HepG2 (cell line): ENCODE results near the gene RBBP8NL. TPM values are rescaled to one million over a fixed set of nuclear protein-coding genes. Genes with fewer than 3 reads are reported as not detected.

Experiments
- ATAC-seq: fragments of 200-7000 bp; cut with Tn5 transposase; 3 replicates; pipeline ENCODE4 v1.9.1; 2020; ENCODE audit warnings: mild to moderate bottlenecking, moderate library complexity
- BruUV-seq: library from RNA; stranded (reverse); fragments of 400-500 nt; replicated peaks from 2 replicates; lab custom pipeline; 2021; lab: Mats Ljungman, UMichigan
- CTCF ChIA-PET: fragments of 300-600 bp; formaldehyde crosslinking; extraction: SDS; loops from one replicate; lab custom pipeline; 2021; ENCODE audit warnings: low total read pairs, inconsistent platforms, low intra/inter-chr PET ratio; lab: Yijun Ruan, JAX
- POLR2A ChIA-PET: fragments of 350-600 bp; sonication (Branson Sonifier 250); formaldehyde crosslinking; loops from one replicate; lab custom pipeline; 2020; ENCODE audit warnings: antibody characterized with exemption, inconsistent platforms; lab: Yijun Ruan, JAX
- DNase-seq: peaks from one replicate; pipeline ENCODE4 v3.0.0-alpha.2; 2015; ENCODE audit warnings: low spot score
- FAIRE-seq: peaks from 3 replicates; lab custom pipeline; 2011; peaks lifted over from hg19 to GRCh38; lab: Jason Lieb, UNC
- H2AFZ ChIP-seq: one replicate; pipeline ENCODE4 v1.6.1; 2011; ENCODE audit warnings: low read length, inconsistent platforms
- H3K27ac ChIP-seq: fragments of 300-600 bp; 3 replicates; pipeline ENCODE4 v1.8.0; 2011; ENCODE audit warnings: mixed run types, mild to moderate bottlenecking, mixed read lengths, low read length, inconsistent platforms; ENCODE audit not compliant: insufficient read depth; ENCODE audit errors: extremely low read length
- H3K27me3 ChIP-seq, 2 experiments: fragments of 200-600 bp in 1 of 2; 2 replicates in 1 of 2; 3 replicates in 1 of 2; pipeline versions ENCODE4 v1.6.0 to v1.8.0; 2011; ENCODE audit warnings: low read length in 2 of 2, mild to moderate bottlenecking in 2 of 2, moderate library complexity in 2 of 2, inconsistent platforms in 1 of 2; ENCODE audit not compliant: insufficient read depth in 2 of 2, control insufficient read depth in 1 of 2
- H3K36me3 ChIP-seq, 2 experiments: fragments of 200-600 bp in 1 of 2; replicated peaks in 1 of 2; 2 replicates in 1 of 2; 3 replicates in 1 of 2; pipeline versions ENCODE4 v1.5.1 to v1.8.0; 2011; ENCODE audit warnings: low read length in 2 of 2, inconsistent platforms in 1 of 2; ENCODE audit not compliant: insufficient read depth in 2 of 2, control insufficient read depth in 1 of 2
- H3K4me1 ChIP-seq: 2 replicates; pipeline ENCODE4 v1.5.1; 2012; ENCODE audit warnings: low read length, inconsistent platforms; ENCODE audit not compliant: insufficient read depth
- H3K4me2 ChIP-seq: 2 replicates; pipeline ENCODE4 v1.6.0; 2011; ENCODE audit warnings: low read depth, low read length, inconsistent platforms
- H3K4me3 ChIP-seq, 3 experiments: fragments of 200-600 bp in 1 of 3; sonication (generic), shearing (Covaris generic) in 1 of 3; replicated peaks in 1 of 3; 2 replicates each; pipeline ENCODE4 v1.5.1; 2011 to 2016; ENCODE audit warnings: low read length in 3 of 3, inconsistent platforms in 2 of 3, low read depth in 2 of 3, mild to moderate bottlenecking in 2 of 3, control low read depth in 1 of 3, mixed read lengths in 1 of 3; ENCODE audit not compliant: insufficient read depth in 1 of 3
- H3K79me2 ChIP-seq: one replicate; pipeline ENCODE4 v1.6.1; 2011; ENCODE audit warnings: low read length, inconsistent platforms; ENCODE audit not compliant: insufficient read depth
- H3K9ac ChIP-seq: 2 replicates; pipeline ENCODE4 v1.6.0; 2011; ENCODE audit warnings: mild to moderate bottlenecking, low read depth, low read length, inconsistent platforms; ENCODE audit not compliant: insufficient read depth
- H3K9me3 ChIP-seq: 2 replicates; pipeline ENCODE4 v1.5.1; 2012; ENCODE audit warnings: mild to moderate bottlenecking, low read length
- H4K20me1 ChIP-seq: 2 replicates; pipeline ENCODE4 v1.6.0; 2011; ENCODE audit warnings: inconsistent platforms, mild to moderate bottlenecking, low read length, moderate library complexity; ENCODE audit not compliant: insufficient read depth
- AKAP8 ChIP-seq: sonication (generic); formaldehyde crosslinking; IDR thresholded peaks from 2 replicates; pipeline ENCODE4 v1.5.1; 2020; ENCODE audit warnings: mild to moderate bottlenecking, missing genetic modification reagents
- ARNTL ChIP-seq: sonication (generic); formaldehyde crosslinking; IDR thresholded peaks from 2 replicates; pipeline ENCODE4 v1.4.0; 2020; ENCODE audit warnings: mild to moderate bottlenecking, missing genetic modification reagents
- GTF2F1 ChIP-seq: fragments of 150-350 bp; IDR thresholded peaks from 2 replicates; pipeline ENCODE4 v1.6.1; 2014; ENCODE audit warnings: low read length
- IKZF5 ChIP-seq: IDR thresholded peaks from 2 replicates; pipeline ENCODE4 v1.6.1; 2018; ENCODE audit warnings: missing genetic modification reagents, mild to moderate bottlenecking, missing compliant biosample characterization
- PAXIP1 ChIP-seq: sonication (generic); formaldehyde crosslinking; conservative IDR thresholded peaks from 2 replicates; pipeline ENCODE4 v1.4.0; 2020; ENCODE audit warnings: mild to moderate bottlenecking, missing genetic modification reagents, moderate library complexity
- REXO4 ChIP-seq: sonication (generic); formaldehyde crosslinking; IDR thresholded peaks from 2 replicates; pipeline ENCODE4 v1.8.0; 2022; ENCODE audit warnings: missing genetic modification reagents, mild to moderate bottlenecking, borderline replicate concordance
- RFX1 ChIP-seq: fragments of 450-650 bp; IDR thresholded peaks from 2 replicates; pipeline ENCODE4 v1.6.1; 2017
- SATB2 ChIP-seq: sonication (generic); formaldehyde crosslinking; IDR thresholded peaks from 2 replicates; pipeline ENCODE4 v1.5.0; 2020; ENCODE audit warnings: missing genetic modification reagents
- TCF12 ChIP-seq, 2 experiments: fragments of 450-650 bp in 1 of 2; sonication (generic) in 1 of 2; formaldehyde crosslinking in 1 of 2; IDR thresholded peaks; 2 replicates each; pipeline versions ENCODE4 v1.6.1 to v1.8.0; 2017 to 2022; ENCODE audit warnings: antibody characterized with exemption in 1 of 2, mild to moderate bottlenecking in 1 of 2, missing genetic modification reagents in 1 of 2, moderate library complexity in 1 of 2
- TEAD2 ChIP-seq: sonication (generic); formaldehyde crosslinking; IDR thresholded peaks from 2 replicates; pipeline ENCODE4 v1.9.0; 2021; ENCODE audit warnings: missing genetic modification reagents
- ZNF414 ChIP-seq: sonication (generic); formaldehyde crosslinking; IDR thresholded peaks from 2 replicates; pipeline ENCODE4 v1.5.0; 2020; ENCODE audit warnings: missing genetic modification reagents
- ZNF816 ChIP-seq: sonication (generic); formaldehyde crosslinking; IDR thresholded peaks from 2 replicates; pipeline ENCODE4 v1.8.0; 2022; ENCODE audit warnings: missing genetic modification reagents, mild to moderate bottlenecking, borderline replicate concordance
- WGBS: methylation state at CpG from one replicate; pipeline ENCODE4 v1.1.6; 2017; ENCODE audit warnings: low lambda C conversion rate; 5-methylcytosine and 5-hydroxymethylcytosine counted together
- in situ Hi-C: cut with HindIII; loops from 2 replicates; pipeline ENCODE4 v1.10.0; 2017; ENCODE audit warnings: low pct_unique_long_range_greater_than_20kb; ENCODE audit not compliant: extremely low pct_ligation_motif_present
- intact Hi-C: fragments of 100-400 bp; cut with micrococcal nuclease; formaldehyde crosslinking; loops from one replicate; pipeline ENCODE4 v1.10.0; 2022; ENCODE audit not compliant: unreplicated experiment
- polyA plus RNA-seq, 8 experiments: library from polyadenylated mRNA; depleted of rRNA in 3 of 8; stranded (reverse) in 7 of 8; unstranded in 1 of 8; fragments of >200 nt; fragmentation: Illumina TruSeq in 4 of 8; extraction: Trizol in 4 of 8; gene quantifications; 2 replicates each; pipeline versions ENCODE4 v1.2.1 to v1.2.3, GENCODE V29; 2011 to 2016; ENCODE audit warnings: low read depth in 4 of 8, missing spikeins in 1 of 8, mixed read lengths in 1 of 8; ENCODE audit not compliant: insufficient read depth in 1 of 8
- total RNA-seq, 5 experiments: library from RNA; depleted of rRNA; stranded (reverse); fragments of >200 nt; fragmentation: Illumina TruSeq; extraction: Trizol; gene quantifications; 2 replicates each; pipeline ENCODE4 v1.2.3, GENCODE V29; 2016; ENCODE audit warnings: low read depth in 1 of 5
- TF ChIP-seq, protein P1 (sequence below): sonication (generic); formaldehyde crosslinking; IDR thresholded peaks from 2 replicates; pipeline ENCODE4 v1.9.0; 2022; ENCODE audit warnings: low read depth, missing genetic modification reagents
- TF ChIP-seq, protein P2 (sequence below): sonication (generic); formaldehyde crosslinking; IDR thresholded peaks from 2 replicates; pipeline ENCODE4 v1.4.0; 2020; ENCODE audit warnings: mild to moderate bottlenecking, missing genetic modification reagents
- TF ChIP-seq, protein P3 (sequence below): sonication (generic); formaldehyde crosslinking; IDR thresholded peaks from 2 replicates; pipeline ENCODE4 v1.5.0; 2020; ENCODE audit warnings: mild to moderate bottlenecking, missing genetic modification reagents, borderline replicate concordance

Gene RBBP8NL
- total and polyA plus RNA-seq, 2 of the 13 experiments (the other 11 are each of a cell fraction or from before 2014, with no cell fraction given) = 0.69 to 0.86 TPM

GRCh38 chr20:62393335-62393665 is 34.0 kb downstream of the RBBP8NL start:
- Histone ChIP-seq H3K27ac (no peak overlapping the region), H3K4me2 (no peak overlapping the region), H2AFZ (no peak overlapping the region), H3K79me2 (peaks cover 7% of the 10 kb centered on the region), H3K4me3 (no peak overlapping the region), H3K9ac (no peak overlapping the region), H3K9me3 (no peaks in the 10 kb centered on the region), H3K27me3 (no peaks in the 10 kb centered on the region), H3K4me1 (peaks cover 14% of the 10 kb centered on the region), H4K20me1 (peaks cover 5% of the 10 kb centered on the region), H3K36me3 (peaks cover 17 to 38% of the 10 kb centered on the region in 2 experiments)
- ChIA-PET POLR2A (interaction anchor here (1.5 kb wide), 1 partner anchor 17 kb away, joined by 4 read pairs; no protein-coding TSS in a partner anchor), CTCF (no interaction called here)
- 97% methylated on average over 12 of the region's 12 CpGs for WGBS
- in situ Hi-C loops = no loop called here
- DNase-seq = no peak
- ATAC-seq = no peak; the same call in 2 of the 3 replicates
- no TSS peak for BruUV-seq
- FAIRE-seq = no peak
- intact Hi-C loops = no loop called here
- TF ChIP-seq IKZF5 (CRISPR knock-in tag) (no peak), SATB2 (CRISPR knock-in tag) (no peak), TEAD2 (CRISPR knock-in tag) (no peak), ARNTL (CRISPR knock-in tag) (no peak), ZNF414 (CRISPR knock-in tag) (no peak), PAXIP1 (CRISPR knock-in tag) (no peak), ZNF816 (CRISPR knock-in tag) (no peak), RFX1 (no peak), REXO4 (no peak), TCF12 (IDR thresholded peaks at IDR 0.05) (no peak), TCF12 (CRISPR knock-in tag; IDR thresholded peaks at IDR 0.05) (no peak), GTF2F1 (no peak), AKAP8 (0 out of 2 replicates have a peak, but pooled peaks have one; percentile 11)
- TF ChIP-seq, protein P1, sequence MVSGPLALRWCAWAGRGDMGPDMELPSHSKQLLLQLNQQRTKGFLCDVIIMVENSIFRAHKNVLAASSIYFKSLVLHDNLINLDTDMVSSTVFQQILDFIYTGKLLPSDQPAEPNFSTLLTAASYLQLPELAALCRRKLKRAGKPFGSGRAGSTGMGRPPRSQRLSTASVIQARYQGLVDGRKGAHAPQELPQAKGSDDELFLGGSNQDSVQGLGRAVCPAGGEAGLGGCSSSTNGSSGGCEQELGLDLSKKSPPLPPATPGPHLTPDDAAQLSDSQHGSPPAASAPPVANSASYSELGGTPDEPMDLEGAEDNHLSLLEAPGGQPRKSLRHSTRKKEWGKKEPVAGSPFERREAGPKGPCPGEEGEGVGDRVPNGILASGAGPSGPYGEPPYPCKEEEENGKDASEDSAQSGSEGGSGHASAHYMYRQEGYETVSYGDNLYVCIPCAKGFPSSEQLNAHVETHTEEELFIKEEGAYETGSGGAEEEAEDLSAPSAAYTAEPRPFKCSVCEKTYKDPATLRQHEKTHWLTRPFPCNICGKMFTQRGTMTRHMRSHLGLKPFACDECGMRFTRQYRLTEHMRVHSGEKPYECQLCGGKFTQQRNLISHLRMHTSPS (CRISPR knock-in tag) = no peak
- TF ChIP-seq, protein P2, sequence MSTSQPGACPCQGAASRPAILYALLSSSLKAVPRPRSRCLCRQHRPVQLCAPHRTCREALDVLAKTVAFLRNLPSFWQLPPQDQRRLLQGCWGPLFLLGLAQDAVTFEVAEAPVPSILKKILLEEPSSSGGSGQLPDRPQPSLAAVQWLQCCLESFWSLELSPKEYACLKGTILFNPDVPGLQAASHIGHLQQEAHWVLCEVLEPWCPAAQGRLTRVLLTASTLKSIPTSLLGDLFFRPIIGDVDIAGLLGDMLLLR (CRISPR knock-in tag) = no peak
- TF ChIP-seq, protein P3, sequence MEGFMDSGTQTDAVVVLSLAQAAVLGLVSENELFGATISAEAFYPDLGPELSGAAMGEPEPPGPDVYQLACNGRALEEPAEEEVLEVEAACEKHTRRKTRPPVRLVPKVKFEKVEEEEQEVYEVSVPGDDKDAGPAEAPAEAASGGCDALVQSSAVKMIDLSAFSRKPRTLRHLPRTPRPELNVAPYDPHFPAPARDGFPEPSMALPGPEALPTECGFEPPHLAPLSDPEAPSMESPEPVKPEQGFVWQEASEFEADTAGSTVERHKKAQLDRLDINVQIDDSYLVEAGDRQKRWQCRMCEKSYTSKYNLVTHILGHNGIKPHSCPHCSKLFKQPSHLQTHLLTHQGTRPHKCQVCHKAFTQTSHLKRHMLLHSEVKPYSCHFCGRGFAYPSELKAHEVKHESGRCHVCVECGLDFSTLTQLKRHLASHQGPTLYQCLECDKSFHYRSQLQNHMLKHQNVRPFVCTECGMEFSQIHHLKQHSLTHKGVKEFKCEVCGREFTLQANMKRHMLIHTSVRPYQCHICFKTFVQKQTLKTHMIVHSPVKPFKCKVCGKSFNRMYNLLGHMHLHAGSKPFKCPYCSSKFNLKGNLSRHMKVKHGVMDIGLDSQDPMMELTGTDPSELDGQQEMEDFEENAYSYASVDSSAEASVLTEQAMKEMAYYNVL (CRISPR knock-in tag) = no peak
